ENCODE measurements around the gene LCN1.
"Not testable (repeated sequence)": the region's sequence is repeated elsewhere in the genome, so short reads cannot be mapped to it uniquely, and the experiment has no call there.

LCN1 gene

GRCh38 chr9:135549478-135550343, 28.5 kb downstream of the LCN1 start:
- not testable (repeated sequence) for FAIRE-seq

DNA sequence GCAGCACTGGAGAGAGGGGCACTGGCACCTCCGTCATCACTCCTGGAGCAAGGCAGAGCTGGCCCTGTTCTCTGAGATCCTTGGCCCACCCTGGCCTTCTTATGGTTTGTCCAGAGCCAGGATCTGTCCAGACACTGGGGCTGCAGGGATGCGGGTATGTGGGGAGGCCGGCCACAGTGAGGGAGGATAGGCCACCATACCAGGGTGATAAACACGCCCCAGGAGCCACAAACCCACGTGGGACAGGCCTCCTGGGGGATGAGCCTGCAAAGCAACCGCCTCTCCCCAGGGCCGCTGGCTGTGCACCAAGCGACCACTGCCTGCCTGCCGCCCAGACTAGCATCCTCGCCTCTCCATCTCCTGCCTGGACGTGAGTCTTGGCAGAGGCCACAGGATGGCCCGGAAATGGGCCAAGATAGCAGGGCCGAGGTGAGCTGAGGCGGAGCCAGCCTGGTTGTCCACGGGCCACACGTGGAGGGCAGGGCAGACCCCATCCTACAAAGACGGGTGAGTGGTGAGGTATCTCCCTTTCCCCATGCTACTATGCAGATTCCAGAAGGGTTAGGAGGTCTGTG, 29.2 kb downstream of the LCN1 start:
- no peak for FAIRE-seq

GRCh38 chr9:135551031-135551430, 29.8 kb downstream of the LCN1 start:
- FAIRE-seq, result no peak

GRCh38 chr9:135551456-135551855, 30.2 kb downstream of the LCN1 start:
- FAIRE-seq, result no peak

- FAIRE-seq, result no peak
These were observed 30.9 kb downstream of the LCN1 start for GRCh38 chr9:135552021-135552697.

- FAIRE-seq, result no peak
These were observed 31.5 kb downstream of the LCN1 start for GRCh38 chr9:135552698-135553171.

DNA sequence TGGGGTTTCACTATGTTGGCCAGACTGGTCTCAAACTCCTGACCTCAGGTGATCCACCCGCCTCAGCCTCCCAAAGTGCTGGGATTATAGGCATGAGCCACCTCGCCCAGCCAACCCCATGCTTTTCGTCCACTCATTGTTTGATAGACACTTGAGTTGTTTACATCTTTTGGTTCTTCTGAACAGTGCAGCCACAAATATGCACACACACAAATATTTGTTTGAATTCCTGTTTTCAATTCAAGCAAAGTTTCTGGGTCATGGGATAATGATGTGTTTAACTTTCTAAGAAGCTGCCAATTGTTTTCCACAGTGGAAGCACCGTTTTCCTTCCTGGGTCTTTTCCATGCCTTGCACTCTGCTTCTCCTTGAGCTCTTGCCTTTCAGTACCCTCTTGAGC, 33.5 kb downstream of the LCN1 start:
- FAIRE-seq, result no peak

GRCh38 chr9:135555203-135555602, 34.0 kb downstream of the LCN1 start:
- FAIRE-seq, result no peak

- FAIRE-seq, result no peak
These were observed 34.7 kb downstream of the LCN1 start for GRCh38 chr9:135555910-135556309.

DNA sequence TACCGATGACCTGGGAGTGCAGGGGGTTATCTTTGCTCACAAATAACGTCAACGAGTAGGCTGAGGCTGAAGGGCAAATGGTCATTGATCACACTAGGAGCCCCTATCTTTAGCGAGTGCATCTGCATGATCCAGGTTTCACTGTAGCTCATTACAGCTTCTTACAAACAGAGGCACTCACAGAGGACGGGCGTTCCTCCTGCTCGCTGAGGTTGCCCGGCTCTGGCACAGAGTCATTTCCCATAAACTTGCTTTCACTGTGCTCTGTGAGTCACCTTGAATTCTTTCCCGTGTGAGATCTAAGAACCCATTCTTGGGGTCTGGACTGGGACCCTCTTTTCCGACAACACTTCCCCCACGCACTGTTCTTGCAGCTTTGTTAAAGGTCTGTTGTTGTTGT, 38.4 kb downstream of the LCN1 start:
- no peak for FAIRE-seq

- FAIRE-seq, result no peak
These were observed 40.4 kb downstream of the LCN1 start, which contains the start of gene PAEP for GRCh38 chr9:135561391-135562234. PAEP (plus strand) TSS chr9:135561756.

GRCh38 chr9:135562235-135562745, 41.0 kb downstream of the LCN1 start:
- FAIRE-seq, result no peak

DNA sequence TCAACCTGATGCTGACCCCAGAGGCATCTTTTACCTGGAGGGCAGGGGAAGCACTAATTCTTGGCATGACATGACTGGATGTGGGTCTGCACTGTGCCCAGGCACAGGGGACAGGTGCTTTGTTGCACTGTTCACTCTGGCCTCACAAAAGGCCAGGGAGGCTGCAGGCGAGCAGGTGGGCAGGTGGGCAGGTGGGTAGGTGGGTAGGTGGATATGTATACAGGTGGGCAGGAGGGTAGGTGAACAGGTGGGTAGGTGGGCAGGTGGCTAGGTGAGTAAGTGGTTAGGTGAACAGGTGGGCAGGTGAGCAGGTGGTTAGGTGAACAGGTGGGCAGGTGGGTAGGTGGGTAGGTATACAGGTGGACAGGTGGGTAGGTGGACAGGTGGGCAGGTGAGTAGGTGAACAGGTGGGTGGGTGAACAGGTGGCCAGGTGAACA, 41.8 kb downstream of the LCN1 start:
- no peak for FAIRE-seq

GRCh38 chr9:135563858-135564257, 42.6 kb downstream of the LCN1 start:
- FAIRE-seq, result no peak

DNA sequence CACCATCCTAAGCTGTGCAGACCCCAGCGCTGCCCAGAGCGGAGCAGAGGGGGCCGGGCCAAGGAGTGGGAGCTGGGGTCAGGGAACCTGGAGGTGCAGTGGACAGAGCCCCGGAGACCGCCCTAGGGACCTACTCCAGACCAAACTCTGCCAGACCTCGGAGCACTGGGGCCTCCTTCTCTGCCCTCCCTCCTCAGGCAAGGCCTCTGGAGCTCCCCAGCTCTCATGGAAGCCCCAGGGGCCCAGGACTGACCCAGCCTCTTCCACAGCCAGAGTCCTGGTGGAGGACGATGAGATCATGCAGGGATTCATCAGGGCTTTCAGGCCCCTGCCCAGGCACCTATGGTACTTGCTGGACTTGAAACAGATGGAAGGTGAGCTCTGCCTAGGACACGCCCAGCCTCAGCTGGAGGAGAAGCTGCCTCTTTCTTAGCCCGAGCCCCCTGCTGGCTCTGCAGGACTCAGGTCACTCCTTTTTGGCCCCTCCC, 43.9 kb downstream of the LCN1 start:
- FAIRE-seq, result no peak

GRCh38 chr9:135565636-135566035, 44.4 kb downstream of the LCN1 start:
- FAIRE-seq, result no peak

DNA sequence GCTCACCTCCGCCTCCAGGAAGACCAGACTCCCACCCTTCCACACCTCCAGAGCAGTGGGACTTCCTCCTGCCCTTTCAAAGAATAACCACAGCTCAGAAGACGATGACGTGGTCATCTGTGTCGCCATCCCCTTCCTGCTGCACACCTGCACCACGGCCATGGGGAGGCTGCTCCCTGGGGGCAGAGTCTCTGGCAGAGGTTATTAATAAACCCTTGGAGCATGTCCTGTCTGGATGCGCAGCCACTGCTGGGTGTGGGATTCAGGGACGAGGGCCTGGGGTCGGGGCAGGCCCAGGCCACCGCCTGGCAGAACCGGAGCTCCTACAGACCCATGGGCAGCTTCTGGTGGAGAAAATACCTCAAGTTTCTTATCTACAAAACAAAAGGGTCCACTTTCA, 45.3 kb downstream of the LCN1 start:
- no peak for FAIRE-seq

GRCh38 chr9:135567311-135567710, 46.1 kb downstream of the LCN1 start:
- no peak for FAIRE-seq

DNA sequence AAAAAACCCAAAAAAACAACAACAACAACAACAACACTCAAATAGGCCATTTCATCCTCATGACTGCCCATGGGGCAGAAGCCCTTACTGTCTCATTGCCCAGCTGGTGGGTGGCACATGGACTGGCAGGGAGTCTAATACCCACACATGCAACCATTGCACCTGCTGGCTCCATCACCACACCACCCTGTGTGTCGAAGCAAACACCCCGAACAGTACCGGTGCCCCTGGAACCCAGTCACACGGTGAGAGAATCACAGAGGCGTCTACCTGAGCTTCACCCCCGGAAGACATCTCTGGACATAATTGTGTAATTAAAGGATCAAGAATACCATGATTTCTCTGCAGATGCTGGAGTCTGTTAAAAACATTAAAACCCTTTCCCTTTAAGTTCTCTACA, 46.8 kb downstream of the LCN1 start:
- FAIRE-seq, result no peak

- FAIRE-seq, result no peak
These were observed 49.2 kb downstream of the LCN1 start for GRCh38 chr9:135570456-135570855.

DNA sequence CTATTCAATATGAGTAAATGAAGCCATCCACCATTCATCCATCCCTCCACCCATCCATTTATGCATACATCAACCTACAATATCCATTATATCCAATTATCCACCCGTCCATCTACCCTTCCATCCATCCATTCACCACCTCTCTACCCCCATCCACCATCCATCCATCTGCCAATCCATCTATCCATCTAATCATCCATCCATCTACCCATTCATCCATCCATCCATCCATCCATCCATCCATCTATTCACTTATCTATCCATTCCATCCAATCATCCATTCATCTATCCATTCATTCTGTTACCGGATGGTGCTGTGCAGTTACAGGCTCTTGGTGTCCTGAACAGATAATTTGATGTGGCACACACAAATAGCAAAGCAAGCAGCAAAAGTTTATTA, 51.0 kb downstream of the LCN1 start:
- no peak for FAIRE-seq

GRCh38 chr9:135573124-135573523, 51.9 kb downstream of the LCN1 start:
- FAIRE-seq, result no peak
